GM18520 (cell line): ENCODE results near the gene ATP5ME.
"Not testable (repeated sequence)": the region's sequence is repeated elsewhere in the genome, so short reads cannot be mapped to it uniquely, and the experiment has no call there.

Source experiments
- ATAC-seq: cut with Tn5 transposase; IDR thresholded peaks from one replicate; pipeline ENCODE4 v1.9.1; 2021; ENCODE audit not compliant: unreplicated experiment

ATP5ME gene

DNA sequence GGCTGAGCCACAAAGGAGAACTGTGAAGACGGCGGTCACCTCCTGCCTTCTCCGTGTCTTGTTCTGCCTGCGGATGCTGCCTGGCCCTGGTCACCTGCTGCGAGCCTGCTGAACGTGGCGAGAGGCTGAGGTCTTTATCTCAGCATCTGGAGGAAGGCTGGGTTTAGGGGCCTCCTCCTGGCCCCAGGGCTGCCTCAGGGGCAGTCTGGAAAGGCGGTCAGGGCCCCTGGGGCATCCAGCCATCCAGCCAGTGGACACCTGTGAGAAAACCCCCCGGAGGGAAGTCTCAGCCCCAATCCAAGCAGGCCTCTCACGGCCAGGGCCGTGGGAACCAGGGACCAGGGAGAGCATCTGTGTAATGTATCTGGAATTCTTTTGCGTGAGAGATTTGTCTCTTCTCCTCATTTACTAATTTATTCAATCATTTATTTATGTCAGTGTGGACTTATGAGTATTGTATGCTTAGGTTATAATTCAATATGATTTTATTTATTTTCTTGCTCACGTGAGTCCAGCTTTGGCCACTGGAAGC lies 37.4 kb downstream of the ATP5ME start:
- no peak for ATAC-seq

DNA sequence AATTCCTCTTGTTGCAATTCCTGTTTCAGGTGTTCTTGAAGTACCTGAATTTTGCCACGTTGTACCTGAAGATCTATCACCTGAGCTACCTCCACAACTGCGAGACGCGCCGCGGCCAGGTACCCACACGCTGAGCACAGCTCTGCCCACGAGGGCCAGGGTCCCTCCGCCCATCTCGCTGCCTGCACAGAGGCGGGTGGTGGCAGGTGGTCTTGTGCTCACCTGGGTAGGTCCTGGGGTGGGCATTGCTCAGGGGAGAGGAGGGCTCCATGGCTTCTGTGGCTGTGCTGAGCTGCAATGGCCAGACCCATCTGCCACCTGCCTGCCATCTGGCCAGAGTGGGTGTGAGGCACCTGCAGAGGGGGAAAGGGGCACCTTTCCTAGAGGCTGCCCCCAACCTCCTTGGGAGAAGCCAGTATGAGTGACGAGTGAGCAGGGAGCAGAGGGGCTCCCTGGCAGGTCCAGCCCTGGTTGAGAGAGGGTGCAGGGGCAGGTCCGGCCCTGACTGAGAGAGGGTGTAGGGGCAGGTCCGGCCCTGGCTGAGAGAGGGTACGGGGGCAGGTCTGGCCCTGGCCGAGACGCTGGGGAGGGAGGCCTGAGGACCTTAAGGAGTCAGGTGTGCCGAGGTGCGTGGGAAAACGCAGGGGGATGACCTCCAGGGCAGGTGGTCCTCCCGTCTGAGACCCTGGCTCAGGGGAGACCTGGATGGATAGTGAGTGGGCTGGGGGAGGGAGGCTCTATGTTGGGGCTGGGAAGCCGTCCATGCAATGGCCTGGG lies 38.0 kb downstream of the ATP5ME start:
- no peak for ATAC-seq

DNA sequence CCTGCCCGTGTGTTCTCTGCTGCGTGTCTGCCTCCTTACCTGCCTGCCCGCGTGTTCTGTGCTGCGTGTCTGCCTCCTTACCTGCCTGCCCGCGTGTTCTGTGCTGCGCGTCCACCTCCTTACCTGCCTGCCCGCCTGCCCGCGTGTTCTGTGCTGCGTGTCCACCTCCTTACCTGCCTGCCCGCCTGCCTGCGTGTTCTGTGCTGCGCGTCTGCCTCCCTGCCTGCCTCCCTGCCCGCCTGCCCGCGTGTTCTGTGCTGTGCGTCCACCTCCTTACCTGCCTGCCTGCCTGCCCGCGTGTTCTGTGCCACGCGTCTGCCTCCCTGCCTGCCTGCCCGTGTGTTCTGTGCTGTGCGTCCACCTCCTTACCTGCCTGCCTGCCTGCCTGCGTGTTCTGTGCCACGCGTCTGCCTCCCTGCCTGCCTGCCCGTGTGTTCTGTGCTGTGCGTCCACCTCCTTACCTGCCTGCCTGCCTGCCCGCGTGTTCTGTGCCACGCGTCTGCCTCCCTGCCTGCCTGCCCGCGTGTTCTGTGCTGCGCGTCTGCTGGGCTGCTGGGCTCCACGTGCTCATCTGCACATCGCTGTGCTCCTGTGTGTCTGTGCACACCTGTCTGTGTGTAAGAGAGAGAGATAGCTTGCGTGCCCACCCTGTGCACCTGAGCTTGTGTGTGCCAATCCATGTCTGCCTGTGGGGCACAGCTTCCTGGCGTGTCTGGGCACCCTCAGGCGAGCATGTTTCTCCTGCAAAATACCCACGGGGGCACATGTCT lies 38.8 kb downstream of the ATP5ME start:
- ATAC-seq = not testable (repeated sequence)

DNA sequence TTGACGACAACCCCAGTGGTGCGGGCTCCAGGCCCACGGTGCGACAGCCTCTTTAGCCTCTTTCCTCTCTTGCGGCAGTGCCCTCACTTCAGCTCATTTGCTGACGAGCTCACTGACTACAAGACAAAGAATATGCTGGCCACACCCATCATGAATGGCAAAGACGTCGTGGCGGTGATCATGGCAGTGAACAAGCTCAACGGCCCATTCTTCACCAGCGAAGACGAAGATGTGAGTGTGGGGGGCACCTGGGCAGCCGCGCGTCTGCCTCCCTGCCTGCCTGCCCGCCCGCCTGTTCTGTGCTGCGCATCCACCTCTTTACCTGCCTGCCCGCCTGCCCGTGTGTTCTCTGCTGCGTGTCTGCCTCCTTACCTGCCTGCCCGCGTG lies 39.5 kb downstream of the ATP5ME start:
- ATAC-seq = no peak

DNA sequence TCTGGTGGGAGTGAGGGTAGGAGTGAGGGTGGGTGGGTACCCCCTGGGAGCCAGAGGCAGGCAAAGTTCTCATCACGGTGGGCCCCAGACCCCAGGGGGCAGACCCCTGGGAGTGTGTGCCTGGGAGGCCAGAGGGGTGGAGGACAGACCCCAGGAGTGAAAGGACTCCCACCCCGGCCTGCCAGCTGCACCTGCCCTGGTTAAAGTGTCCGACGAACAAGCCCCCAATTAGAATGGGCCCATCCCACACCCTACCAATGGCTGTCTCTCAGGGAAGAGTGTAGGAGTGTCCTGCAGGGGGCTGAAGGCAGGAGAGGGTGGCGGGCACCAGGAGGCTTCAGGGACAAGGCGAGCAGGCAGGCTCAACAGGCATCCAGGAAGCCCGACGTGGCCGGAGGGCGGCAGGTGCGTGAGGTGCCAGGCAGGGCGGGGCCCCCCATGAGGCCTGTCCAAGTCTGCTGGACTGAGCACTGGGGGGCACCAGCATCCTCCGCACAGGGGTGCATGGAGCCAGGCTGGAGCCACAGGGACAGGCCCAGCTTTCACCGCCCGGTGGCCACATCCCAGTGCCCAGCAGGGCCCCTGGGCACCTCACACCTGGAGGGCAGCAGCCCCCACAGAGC lies 40.0 kb downstream of the ATP5ME start:
- no peak for ATAC-seq

DNA sequence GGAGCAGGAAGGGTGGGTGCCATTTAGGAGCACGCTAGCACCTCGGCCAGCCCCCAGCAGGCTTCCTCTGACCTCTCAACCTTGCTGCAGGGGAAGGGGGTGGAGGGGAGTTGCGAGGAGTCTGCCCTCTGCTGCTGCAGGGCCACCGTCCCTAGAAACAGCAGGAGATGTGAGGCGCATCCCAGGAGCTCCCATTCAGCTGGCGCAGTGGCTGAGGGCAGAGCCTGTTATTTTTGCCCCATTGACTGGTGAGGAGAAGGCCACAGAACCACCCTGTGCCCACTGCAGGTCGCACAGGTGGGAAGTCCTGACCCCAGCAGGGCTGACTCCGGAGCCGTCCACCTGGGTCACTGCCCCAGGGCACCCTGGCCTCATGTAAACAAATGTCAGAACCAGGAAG lies 40.7 kb downstream of the ATP5ME start:
- ATAC-seq = no peak

DNA sequence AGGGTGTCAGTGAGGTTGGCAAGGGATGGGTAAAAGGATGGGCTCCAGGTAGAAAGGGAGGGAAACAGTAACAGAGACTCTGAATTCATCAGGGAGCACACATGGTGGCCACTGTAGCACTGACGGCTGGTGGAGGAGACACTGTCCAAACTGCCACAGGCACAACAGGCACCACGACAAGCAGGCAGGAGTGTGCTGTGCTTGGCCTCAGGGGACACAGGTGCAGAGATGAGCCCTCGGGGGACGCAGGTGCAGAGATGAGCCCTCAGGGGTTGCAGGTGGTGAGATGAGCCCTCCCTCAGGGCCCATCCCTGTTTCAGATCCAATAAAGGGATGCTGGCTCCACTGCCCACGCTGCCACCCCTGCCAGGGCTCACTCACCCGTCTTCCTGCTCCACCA lies 41.1 kb downstream of the ATP5ME start:
- no peak for ATAC-seq

DNA sequence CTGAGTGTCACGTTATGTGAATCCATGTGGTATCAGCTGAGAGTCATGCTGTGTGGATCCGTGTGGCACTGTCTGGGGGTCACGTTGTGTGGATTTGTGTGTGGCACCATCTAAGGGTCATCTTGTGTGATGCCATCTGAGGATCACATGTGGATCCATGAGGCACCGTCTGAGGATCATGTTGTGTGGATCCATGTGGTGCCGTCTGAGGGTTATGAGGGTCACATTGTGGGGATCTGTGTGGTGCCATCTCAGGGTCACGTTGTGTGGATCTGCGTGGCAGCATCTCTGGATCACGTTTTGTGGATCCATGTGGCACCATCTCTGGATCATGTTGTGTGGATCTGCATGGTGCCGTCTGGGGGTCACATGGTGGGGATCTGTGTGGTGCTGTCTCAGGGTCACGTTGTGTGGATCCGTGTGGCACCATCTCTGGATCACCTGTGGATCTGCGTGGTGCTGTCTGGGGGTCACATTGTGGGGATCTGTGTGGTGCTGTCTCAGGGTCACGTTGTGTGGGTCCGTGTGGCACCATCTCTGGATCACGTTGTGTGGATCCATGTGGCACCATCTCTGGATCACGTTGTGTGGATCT lies 41.8 kb downstream of the ATP5ME start:
- no peak for ATAC-seq

DNA sequence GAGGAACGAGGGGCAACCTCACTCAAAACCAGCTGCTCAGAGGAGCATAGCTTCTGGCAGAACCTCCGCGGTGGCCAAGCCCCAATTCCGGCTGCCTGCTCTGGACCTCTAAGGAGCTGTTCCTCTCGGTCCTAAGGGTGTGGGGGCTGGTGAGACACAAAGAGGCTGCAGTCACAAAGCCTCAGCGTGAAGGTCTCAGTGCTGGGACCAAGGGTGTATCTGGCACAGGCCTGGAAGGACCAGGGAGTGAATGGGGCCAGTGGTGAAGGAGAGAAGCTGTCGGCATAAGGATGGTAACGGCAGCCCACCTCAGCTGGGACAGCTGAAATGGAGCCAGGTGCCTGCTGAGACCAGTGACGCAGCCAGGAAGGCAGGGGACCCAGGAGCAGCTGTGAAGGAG lies 43.4 kb downstream of the ATP5ME start:
- no peak for ATAC-seq

DNA sequence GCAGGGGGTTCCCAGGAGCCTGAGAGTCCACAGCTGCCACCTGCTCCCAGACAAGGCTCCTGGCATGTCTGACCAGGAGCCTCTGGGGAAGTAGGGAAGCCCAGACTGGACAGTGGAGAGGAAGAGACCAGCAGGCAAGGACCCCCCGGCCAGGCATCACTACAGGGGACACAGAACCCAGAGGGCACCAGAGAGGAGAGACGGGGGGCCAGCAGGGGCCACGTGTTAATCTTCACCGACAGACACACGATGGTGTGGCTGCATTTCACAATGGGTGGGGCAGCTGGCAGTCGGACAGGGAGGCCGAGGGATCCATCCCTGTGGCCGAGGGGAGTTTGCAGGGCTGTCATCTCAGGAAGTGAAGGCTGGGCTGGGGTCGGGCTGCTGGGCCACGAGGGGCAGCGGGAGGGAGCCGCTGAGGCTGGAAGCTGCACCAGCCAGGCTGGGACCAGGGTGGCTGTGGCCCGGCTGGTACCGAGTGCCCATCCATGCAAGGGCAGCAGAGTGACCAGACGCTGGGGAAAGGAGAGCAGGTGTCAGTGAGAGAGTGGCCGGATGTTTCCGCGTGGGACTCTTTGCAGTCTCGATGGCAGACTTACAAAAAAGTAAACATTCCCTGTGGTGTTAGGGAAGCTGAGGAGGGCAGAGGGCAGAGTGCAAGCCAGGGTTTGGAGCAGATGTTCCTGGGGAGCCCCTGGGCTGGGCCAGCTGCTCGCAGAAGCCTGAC lies 44.0 kb downstream of the ATP5ME start:
- no peak for ATAC-seq

DNA sequence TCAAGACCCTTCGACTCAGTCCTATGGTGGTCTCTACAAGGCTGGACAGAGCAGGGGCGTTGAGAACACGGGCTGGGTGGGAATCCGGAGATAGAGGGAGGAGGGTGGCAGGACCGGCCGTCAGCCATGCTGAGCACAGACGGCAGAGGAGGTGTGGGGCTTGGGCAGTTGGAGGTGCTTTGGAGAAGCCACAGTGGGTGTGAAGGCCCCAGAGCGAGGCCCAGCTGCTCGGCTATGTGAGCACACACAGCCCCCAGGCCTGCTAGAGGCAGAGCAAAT lies 44.5 kb downstream of the ATP5ME start:
- no peak for ATAC-seq

DNA sequence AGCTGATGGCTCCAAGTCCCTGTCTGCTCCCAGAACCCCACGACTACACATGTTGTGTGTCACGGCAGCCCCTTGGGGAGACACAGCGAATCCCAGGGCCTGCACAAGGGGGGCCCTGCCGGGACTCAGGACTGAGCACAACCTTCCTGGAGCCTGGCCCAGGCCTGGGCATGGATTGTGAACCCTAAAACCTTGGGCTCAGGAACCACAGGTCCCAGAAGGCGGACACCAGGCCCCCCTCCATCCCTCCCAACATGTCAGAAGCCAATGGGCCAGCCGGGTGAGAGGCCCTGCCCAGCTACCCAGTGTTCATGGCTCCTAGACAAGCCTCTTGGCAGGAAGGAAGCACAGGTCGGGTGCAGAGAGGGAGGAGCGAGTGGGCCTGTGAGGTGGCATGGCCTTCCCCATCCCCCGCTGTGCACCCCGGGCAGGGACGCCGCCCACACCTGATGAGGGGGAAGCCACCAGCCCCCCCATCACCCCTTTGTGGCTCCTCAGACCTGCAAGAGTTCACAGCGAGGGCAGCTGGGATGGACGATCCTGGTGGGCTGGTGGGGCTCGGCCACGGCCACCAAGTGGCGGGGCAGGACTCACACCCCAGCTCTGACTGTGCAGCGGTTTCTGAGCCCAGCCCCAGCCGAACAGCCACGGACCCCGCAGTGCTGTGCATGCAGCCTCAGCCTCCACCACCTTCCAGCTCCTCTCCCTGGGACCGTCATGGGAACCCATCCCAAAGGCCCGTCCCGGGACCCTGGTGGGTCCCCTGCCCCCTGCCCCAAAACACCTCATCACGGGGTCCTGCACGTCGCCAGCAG lies 45.0 kb downstream of the ATP5ME start:
- no peak for ATAC-seq

DNA sequence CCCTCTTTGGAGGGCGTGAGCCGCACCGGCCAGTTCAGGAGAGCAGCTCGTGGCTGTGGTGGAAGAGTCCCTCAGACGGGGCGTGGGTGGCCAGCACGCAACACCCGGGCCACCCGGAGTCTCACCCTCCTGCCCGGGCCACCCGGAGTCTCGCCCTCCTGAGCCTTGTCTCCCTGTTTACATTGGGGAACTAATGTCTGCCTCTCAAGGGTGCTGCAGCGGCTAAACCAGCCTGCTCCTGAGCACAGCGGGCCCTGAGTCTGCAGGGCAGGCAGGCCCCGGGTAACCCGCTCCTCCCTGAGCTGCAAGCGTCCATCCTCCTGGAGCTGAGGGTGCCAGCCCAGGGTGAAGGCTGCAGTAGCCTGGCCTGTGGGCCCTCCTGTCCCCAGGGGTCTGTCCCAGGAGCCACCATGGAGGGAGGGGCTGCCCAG lies 45.8 kb downstream of the ATP5ME start:
- no peak for ATAC-seq

DNA sequence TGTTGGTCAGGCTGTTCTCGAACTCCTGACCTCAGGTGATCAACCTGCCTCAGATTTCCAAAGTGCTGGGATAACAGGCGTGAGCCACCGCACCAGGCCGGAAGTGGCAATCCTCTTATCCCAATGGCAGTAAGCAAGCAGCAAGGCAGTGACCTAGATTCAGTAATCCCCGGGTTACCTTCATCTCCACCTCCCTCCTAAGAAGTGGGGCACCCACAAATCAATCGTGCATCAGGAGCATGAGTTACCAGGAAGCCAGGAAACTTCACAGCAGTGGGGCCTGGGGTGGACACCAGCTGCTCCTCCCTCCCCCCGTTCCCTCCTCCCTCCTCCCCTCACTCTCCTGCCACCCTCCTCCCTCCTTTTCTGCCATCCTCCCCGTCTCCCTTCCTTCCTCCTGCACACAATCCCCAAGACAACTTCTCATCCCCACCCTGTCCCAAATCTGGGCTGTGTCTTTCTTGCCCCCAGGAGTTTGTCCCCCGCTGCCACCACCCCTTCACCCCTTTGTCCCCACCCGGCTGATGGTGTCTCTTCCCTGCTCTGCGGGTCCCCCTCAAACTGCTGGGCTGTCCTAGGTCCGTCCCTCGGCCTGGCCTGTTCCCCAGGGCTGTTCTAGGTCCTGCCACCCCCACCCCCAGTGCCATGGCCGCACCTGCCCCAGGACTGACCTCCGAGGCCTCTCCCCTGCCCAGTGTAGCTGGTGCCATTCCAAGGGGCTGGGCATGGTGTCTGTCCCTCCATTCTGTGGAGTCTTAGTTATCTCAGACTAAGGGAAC lies 46.5 kb downstream of the ATP5ME start:
- ATAC-seq = no peak

DNA sequence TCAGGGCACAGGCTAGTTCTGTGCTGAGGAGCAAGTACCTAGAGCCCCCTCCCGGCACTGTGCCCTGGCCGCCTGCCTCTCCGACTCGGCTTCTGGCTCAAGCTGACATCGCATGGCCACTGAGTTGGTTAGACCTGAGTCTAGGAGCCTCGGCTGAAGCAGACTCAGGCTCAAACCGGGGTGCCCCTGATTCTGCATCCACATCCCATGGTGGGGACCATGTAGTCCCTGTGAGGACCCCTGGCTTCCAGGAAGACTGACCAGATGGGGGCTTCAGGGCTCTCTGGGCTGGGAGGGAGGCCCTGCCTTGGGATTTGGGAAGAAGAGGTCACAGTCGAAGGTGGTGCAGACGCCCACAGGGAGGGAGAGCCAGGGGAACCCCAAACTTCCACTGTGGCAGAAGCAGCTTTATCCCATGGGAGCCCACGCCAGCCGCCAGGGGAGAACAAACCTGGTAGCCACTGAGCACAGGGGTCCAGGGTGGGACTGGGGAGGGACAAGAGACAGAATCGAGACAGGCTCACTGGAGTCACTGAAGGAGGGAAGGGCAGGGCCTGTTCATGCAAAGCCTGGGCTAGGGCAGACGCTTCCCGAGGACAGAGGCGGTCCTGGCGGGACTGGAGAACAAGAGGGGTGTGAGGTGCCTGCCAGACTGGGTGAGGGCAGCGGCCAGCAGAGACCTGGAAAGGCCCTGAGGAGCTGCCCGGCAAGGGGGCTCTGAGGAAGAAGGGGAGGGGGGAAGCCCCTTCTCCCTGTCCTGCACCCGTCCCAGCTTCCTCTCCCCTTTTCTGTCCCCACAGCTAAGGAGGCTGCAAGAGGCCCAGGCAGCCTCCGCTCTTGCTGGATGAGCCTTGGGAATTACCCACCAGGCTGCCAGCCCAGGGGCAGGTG lies 47.6 kb downstream of the ATP5ME start:
- ATAC-seq = no peak

DNA sequence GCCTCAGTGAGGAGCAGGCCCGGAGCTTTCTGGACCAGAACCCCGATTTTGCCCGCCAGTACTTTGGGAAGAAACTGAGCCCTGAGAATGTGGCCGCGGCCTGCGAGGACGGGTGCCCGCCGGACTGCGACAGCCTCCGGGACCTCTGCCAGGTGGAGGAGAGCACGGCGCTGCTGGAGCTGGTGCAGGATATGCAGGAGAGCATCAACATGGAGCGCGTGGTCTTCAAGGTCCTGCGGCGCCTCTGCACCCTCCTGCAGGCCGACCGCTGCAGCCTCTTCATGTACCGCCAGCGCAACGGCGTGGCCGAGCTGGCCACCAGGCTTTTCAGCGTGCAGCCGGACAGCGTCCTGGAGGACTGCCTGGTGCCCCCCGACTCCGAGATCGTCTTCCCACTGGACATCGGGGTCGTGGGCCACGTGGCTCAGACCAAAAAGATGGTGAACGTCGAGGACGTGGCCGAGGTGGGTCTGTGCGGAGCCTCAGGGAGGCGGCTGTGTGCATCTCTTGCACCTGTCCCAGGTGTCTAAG lies 48.4 kb downstream of the ATP5ME start:
- ATAC-seq = no peak

DNA sequence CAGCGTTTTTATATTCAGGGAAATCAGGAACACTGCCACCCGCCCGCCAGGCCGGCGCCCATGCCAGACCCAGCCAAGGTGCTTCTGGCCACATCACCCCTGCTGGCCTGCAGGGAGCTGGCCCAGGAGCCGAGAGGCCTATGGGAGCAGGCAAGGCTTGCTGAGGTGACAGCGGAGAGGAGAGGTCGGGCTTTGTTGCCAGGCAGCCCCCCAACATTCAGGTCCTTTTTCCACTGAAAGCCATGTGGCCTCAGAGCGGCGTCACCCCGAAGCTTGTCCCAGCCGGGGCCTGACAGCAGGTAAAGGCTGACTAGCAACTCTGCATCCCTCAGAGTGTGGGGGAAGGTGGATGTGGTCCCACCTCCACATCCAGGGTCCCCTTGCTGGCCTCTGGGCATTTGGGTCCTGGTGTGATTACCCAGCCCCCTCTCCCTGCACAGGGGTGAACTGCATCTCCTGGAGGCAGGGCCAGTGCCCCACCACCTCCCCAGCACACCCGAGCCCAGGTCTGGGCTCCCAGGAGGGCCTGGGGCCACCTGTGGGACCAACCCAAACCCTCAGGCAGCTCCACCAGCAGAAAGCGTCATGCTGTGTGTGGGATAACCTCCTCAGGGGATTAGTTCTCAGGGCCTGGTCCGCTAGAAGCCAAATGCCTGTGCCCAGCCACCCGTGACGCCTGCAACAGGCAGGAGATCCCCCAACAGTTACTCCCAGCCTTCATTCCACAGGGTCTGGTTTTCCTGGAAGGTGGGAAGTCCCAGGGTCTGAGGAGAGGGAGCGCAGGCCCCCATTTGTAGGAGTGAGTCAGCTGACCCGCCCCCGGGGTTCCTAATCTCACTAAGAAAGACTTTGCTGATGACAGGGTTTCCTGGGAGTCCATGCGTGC lies 49.1 kb downstream of the ATP5ME start, which contains the start of gene PDE6B:
Gene PDE6B (plus strand): TSS at position 869 of the 886 bp plus-strand sequence. CDS start 54 bp downstream, outside the sequence.
- no peak for ATAC-seq
